ENCODE data around the gene HS6ST2.

GRCh38 chrX:132738951-132739350 lies 219.5 kb downstream of the HS6ST2 start:
- TF ChIP-seq CTCF (IDR thresholded peaks at IDR 0.05) (no peak), TCF12 (IDR thresholded peaks at IDR 0.05) (no peak), GABPA (IDR thresholded peaks at IDR 0.05; ENCODE audit: low read depth) (no peak), RXRA (IDR thresholded peaks at IDR 0.05; ENCODE audit: borderline replicate concordance, low read depth) (no peak), TAF1 (IDR thresholded peaks at IDR 0.05; ENCODE audit: borderline replicate concordance, low read depth, low read length) (no peak), JUND (IDR thresholded peaks at IDR 0.05) (no peak), SMC3 (IDR thresholded peaks at IDR 0.05; ENCODE audit: low read depth, low read length) (no peak), POLR2AphosphoS5 (IDR thresholded peaks at IDR 0.05; ENCODE audit: low read depth, low read length) (no peak), GATA2 (CRISPR knock-in tag; IDR thresholded peaks at IDR 0.05) (no peak)

All from SK-N-SH (cell line).